A673 (cell line): Measurements from ENCODE around the gene PER2.

Experiments
- EZH2 ChIP-seq: fragments of 200-600 bp; sonication (generic); IDR thresholded peaks from 2 replicates; pipeline ENCODE4 v1.6.1; 2017; ENCODE audit warnings: borderline replicate concordance, low read depth, mild to moderate bottlenecking, mixed read lengths, antibody characterized with exemption, low read length; ENCODE audit not compliant: poor library complexity, severe bottlenecking
- TF ChIP-seq, protein P1 (sequence below): fragments of 300-800, 200-600 bp; sonication (generic); conservative IDR thresholded peaks from 2 replicates; pipeline ENCODE4 v1.5.1; 2017; ENCODE audit warnings: low read depth, mild to moderate bottlenecking, antibody characterized with exemption, low read length, moderate library complexity, mixed read lengths

DNA sequence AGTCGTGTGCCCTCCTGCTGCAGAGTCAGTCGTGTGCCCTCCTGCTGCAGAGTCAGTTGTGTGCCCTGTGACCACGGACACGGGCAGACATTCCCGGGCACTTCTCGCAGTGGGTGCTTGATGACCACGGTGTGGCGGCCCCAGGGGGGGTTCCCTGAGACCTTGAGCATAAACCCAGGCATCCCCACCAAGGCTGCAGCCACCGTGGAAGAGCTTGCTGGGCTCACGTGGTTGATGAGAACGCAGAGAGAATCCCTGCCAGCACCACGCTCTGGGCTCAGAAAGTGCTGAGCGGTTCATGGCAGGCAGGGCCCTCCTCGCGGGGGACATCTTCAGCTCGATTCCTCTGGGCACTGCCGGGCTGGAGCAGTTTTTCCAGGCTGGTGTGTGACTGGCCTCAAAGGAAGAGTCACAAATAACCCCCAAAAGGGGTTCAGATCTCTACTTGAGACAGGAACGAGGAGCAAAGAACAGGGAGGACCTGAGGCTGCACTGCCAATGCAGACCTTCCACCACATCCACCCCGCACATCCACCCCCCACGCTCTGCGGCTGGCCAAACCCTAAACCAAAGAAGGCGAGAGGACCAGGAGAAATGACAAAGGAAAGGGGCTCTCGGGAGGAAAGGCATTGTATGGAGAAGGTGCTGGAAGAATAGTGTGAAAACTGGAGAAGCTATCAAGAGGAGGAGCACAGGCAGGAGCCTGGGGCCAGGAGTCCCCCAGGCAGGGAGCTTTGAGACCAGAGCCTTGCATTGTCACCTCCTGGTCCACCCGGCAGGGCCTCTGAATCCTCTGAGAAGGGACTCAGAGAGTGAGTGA is 8.4 kb upstream of the PER2 start:
- TF ChIP-seq, protein P1, sequence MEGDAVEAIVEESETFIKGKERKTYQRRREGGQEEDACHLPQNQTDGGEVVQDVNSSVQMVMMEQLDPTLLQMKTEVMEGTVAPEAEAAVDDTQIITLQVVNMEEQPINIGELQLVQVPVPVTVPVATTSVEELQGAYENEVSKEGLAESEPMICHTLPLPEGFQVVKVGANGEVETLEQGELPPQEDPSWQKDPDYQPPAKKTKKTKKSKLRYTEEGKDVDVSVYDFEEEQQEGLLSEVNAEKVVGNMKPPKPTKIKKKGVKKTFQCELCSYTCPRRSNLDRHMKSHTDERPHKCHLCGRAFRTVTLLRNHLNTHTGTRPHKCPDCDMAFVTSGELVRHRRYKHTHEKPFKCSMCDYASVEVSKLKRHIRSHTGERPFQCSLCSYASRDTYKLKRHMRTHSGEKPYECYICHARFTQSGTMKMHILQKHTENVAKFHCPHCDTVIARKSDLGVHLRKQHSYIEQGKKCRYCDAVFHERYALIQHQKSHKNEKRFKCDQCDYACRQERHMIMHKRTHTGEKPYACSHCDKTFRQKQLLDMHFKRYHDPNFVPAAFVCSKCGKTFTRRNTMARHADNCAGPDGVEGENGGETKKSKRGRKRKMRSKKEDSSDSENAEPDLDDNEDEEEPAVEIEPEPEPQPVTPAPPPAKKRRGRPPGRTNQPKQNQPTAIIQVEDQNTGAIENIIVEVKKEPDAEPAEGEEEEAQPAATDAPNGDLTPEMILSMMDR = no peak
- no peak for TF ChIP-seq EZH2
